Liver (tissue), 3 donors: Measurements from ENCODE around the gene PRIM1.

Experiments used
- CTCF ChIP-seq: fragments of 150-350 bp; IDR thresholded peaks from 2 replicates; pipeline ENCODE4 v1.5.1; 2017; ENCODE audit warnings: improper control_type of control experiment, low read depth, low read length; ENCODE audit not compliant: missing input control
- JUND ChIP-seq, 2 donors: IDR thresholded peaks; 2 replicates each; pipeline ENCODE4 v1.6.1; 2016; ENCODE audit warnings: antibody characterized with exemption in 2 of 2
- SP1 ChIP-seq: IDR thresholded peaks from 2 replicates; pipeline ENCODE4 v1.6.1; 2018; ENCODE audit warnings: antibody characterized with exemption, mild to moderate bottlenecking
- donor health status: healthy.
- donor health status: healthy.

DNA sequence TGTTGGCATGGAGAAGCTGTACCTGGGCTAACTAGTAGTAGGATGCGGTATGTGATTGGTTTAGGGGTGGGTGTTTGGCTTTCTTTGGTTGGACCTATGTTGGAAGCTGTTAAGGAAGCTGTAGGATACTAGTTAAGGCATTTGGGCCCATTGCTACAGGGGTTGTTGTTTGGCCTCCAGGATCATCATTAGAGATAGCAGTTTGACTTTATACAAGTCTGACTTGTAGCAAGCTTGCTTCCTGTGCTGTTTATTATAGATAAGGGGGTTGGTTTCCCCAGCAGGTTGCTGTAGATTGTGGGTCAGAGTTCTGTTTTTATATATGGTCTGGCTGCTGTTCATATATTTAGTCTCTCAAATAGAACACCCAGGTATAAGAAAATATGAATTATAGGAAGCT, 1.4 kb upstream of the PRIM1 start:
- TF ChIP-seq CTCF (no peak), SP1 (no peak), JUND (IDR thresholded peaks at IDR 0.05) (no peak)
